A172 (cell line): ENCODE data around the gene CIB4. TPM values are rescaled to one million over a fixed set of nuclear protein-coding genes. Genes with fewer than 3 reads are reported as not detected.

Experiments used
- DNase-seq: peaks from one replicate; pipeline ENCODE4 v3.0.0-alpha.2; 2015; ENCODE audit warnings: low spot score
- total RNA-seq: library from RNA; depleted of rRNA; stranded (reverse); fragments of >200 nt; shearing (Covaris generic); gene quantifications from 2 replicates; pipeline ENCODE4 v1.2.3, GENCODE V29; 2014

CIB4 gene
- total RNA-seq, 1 experiment from 2014 or later: not detected

GRCh38 chr2:26621469-26622199 lies 19.5 kb downstream of the CIB4 start:
- DNase-seq: no peak

- no peak for DNase-seq
These were observed 21.0 kb downstream of the CIB4 start for GRCh38 chr2:26620031-26620605.

GRCh38 chr2:26619521-26619951 lies 21.6 kb downstream of the CIB4 start:
- no peak for DNase-seq

GRCh38 chr2:26619096-26619495 lies 22.1 kb downstream of the CIB4 start:
- no peak for DNase-seq

GRCh38 chr2:26618611-26619010 lies 22.6 kb downstream of the CIB4 start:
- no peak for DNase-seq

- DNase-seq: no peak
These were observed 23.5 kb downstream of the CIB4 start for GRCh38 chr2:26617588-26618083.

GRCh38 chr2:26616706-26617587 lies 24.2 kb downstream of the CIB4 start:
- no peak for DNase-seq

GRCh38 chr2:26615860-26616705 lies 25.1 kb downstream of the CIB4 start:
- no peak for DNase-seq

- no peak for DNase-seq
These were observed 25.8 kb downstream of the CIB4 start for GRCh38 chr2:26615336-26615859.

GRCh38 chr2:26614216-26615138 lies 26.7 kb downstream of the CIB4 start:
- DNase-seq: no peak

- no peak for DNase-seq
These were observed 27.6 kb downstream of the CIB4 start for GRCh38 chr2:26613241-26614215.

- DNase-seq: no peak
These were observed 28.5 kb downstream of the CIB4 start for GRCh38 chr2:26612522-26613240.

GRCh38 chr2:26612034-26612433 lies 29.1 kb downstream of the CIB4 start:
- no peak for DNase-seq

GRCh38 chr2:26610504-26611335 lies 30.4 kb downstream of the CIB4 start:
- no peak for DNase-seq

- DNase-seq: no peak
These were observed 31.3 kb downstream of the CIB4 start for GRCh38 chr2:26609839-26610277.

- DNase-seq: no peak
These were observed 31.9 kb downstream of the CIB4 start for GRCh38 chr2:26609205-26609631.

GRCh38 chr2:26608557-26608956 lies 32.6 kb downstream of the CIB4 start:
- DNase-seq: no peak
